Pancreas (tissue), 10 donors: Measurements from ENCODE around the gene LPCAT1. TPM values are rescaled to one million over a fixed set of nuclear protein-coding genes. Genes with fewer than 3 reads are reported as not detected.

Experiments used
- ATAC-seq, 4 donors: fragments of 200-7000 bp; cut with Tn5 transposase; one replicate each; pipeline versions ENCODE4 v1.8.0 to v1.9.1; 2020; ENCODE audit warnings: mild to moderate bottlenecking in 4 of 4, moderate library complexity in 4 of 4
- DNase-seq, 6 donors: peaks; one replicate each; pipeline ENCODE4 v3.0.0-alpha.2; 2020
- FAIRE-seq: peaks from 2 replicates; lab custom pipeline; 2012; peaks lifted over from hg19 to GRCh38; lab: Jason Lieb, UNC
- H3K27ac ChIP-seq, 4 donors: fragments of 200-600 bp; sonication (generic); 1 replicate in 3 of 4; 2 replicates in 1 of 4; pipeline versions ENCODE4 v1.5.0 to v1.8.0; 2020
- H3K27me3 ChIP-seq, 4 donors: fragments of 200-600 bp; one replicate each; pipeline ENCODE4 v1.8.0; 2021
- H3K36me3 ChIP-seq, 3 donors: fragments of 200-600 bp; sonication (generic) in 1 of 3; one replicate each; pipeline versions ENCODE4 v1.5.0 to v1.8.0; 2020 to 2021
- H3K4me1 ChIP-seq, 3 donors: fragments of 200-600 bp; one replicate each; pipeline ENCODE4 v1.8.0; 2021
- H3K4me3 ChIP-seq, 4 donors: fragments of 200-600 bp; sonication (generic) in 2 of 4; one replicate each; pipeline versions ENCODE4 v1.5.0 to v1.8.0; 2020 to 2021
- H3K9me3 ChIP-seq, 4 donors: fragments of 200-600 bp; one replicate each; pipeline ENCODE4 v1.8.0; 2021
- CTCF ChIP-seq, 4 donors: fragments of 200-600 bp; sonication (generic) in 3 of 4; IDR thresholded peaks; one replicate each; pipeline versions ENCODE4 v1.5.0 to v1.8.0; 2021; ENCODE audit warnings: antibody characterized with exemption in 4 of 4
- WGBS, 2 donors: extraction: QIAGEN DNeasy Blood & Tissue Kit; methylation state at CpG; one replicate each; pipeline ENCODE4 v1.1.7; 2013; 5-methylcytosine and 5-hydroxymethylcytosine counted together
- intact Hi-C, 3 donors: fragments of 100-400 bp; cut with DNase I; formaldehyde crosslinking; loops; one replicate each; pipeline versions ENCODE4 v1.11.1 to v1.14.2; 2022
- polyA plus RNA-seq, 2 donors: library from polyadenylated mRNA; stranded (reverse); fragments of 200-250 nt; gene quantifications; one replicate each; pipeline ENCODE4 v1.2.3, GENCODE V29; 2013
- total RNA-seq, 6 donors: library from RNA; stranded (reverse); fragmentation: NEBNext Ultra II Directional in 4 of 6; extraction: Animal tissue kit (Norgen Biotek cat#: 25700) in 4 of 6; gene quantifications; one replicate each; pipeline versions ENCODE4 v1.2.1 to v1.2.4, GENCODE V29; 2021 to 2023
- donor health status: healthy with polysubstance abuse.
- donor health status: DM: no; HTN: no; CAD: no; lungs with moderate emphysema.
- donor health status: DM: no; HTN: no; CAD: no.
- donor health status: control.
- donor health status: control.
- donor health status: Bipolar disorder and iron deficiency.
- donor health status: DM: yes; HTN: yes; CAD: no.
- donor health status: DM: no; HTN: no; CAD: no.
- donor health status: DM: no; HTN: no; CAD: no.
- donor health status: DM: yes; HTN: yes; CAD: no.

LPCAT1 gene
- total and polyA plus RNA-seq, 8 donors: 6.5 to 26.1 (median 13.8) TPM

DNA sequence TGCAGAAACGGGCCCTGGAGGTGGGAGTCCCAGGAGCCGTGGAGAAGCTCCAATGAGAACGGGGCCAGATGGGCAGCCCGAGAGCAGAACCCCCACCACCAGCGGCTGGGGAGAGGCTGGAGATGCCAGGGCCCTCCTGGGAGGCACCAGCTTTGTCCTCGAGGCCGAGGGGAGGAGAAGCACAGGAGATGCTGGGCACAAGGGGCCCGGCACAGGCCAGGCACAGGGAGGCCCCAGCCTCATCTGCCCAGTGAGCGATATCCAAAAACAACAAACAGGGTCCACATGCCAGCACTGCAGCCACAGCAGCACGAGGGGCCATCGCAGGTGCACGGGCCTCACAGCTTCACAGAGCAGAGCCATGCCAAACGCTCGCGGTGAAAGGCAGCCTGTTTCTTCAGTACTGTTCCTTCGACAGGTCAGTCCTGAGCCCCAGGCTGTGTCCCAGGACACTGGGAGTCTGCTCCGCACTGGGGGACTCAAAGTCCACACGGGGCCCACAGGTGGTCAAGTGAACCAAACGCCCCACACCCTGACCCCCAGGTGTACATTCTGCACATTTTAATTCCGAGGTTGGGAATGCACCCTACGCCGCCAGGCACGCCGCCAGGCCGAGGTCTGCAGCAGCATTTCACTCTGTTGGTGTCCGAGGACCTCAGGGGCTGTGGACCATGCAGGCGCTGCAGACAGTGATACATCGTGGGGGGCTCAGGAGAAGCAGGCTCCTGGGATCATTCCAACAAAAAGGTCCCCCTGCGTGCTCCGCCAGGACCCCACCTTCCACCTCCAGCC lies 9.5 kb downstream of the LPCAT1 start:
- no peak overlapping the region for H3K27ac ChIP-seq
- H3K4me3 ChIP-seq: no peak overlapping the region
- FAIRE-seq: no peak
- no peak for ATAC-seq
- H3K27me3 ChIP-seq: no peaks in the 10 kb centered on the region
- intact Hi-C loops: no loop called here
- WGBS, 2 donors: 82 to 83% methylated on average over 29 to 30 of the region's 30 CpGs
- H3K9me3 ChIP-seq: no peaks in the 10 kb centered on the region
- no peaks in the 10 kb centered on the region for H3K4me1 ChIP-seq
- H3K36me3 ChIP-seq: no peaks in the 10 kb centered on the region
- no peak for TF ChIP-seq CTCF (IDR thresholded peaks at IDR 0.05)
- DNase-seq: peak in 3 of 6 donors; percentile 14 to 52 (median 50)

DNA sequence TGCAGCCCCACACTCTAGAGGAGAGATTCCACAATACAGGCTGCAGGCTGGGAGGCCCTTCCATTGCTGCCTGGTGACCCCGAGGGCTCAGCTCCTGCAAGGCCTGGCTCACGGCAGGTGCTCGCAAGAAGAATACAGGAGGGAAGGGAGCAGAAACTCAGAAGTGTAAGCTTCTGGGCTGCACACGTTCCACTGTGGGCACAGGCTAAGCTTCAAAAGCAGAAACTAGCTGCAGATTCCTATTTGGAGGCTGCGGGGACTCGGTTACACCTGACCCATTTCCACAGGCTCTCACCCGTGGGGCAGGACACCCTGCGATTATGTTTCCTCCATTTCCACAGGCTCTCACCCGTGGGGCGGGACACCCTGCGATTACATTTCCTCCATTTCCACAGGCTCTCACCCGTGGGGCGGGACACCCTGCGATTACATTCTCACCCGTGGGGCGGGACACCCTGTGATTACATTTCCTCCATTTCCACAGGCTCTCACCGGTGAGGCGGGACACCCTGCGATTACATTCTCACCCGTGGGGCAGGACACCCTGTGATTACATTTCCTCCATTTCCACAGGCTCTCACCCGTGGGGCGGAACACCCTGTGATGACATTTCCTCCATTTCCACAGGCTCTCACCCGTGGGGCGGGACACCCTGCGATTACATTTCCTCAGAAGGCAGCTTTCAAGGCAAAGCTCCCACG lies 10.3 kb downstream of the LPCAT1 start:
- Histone ChIP-seq H3K27me3 (no peaks in the 10 kb centered on the region), H3K9me3 (no peaks in the 10 kb centered on the region), H3K27ac (no peak overlapping the region), H3K4me3 (no peak overlapping the region), H3K36me3 (no peaks in the 10 kb centered on the region), H3K4me1 (no peaks in the 10 kb centered on the region)
- DNase-seq (peak in 1 of 6 donors; percentile 13), ATAC-seq (no peak), FAIRE-seq (no peak)
- intact Hi-C loops: no loop called here
- 81 to 86% methylated on average over 26 of the region's 26 CpGs for WGBS, 2 donors
- no peak for TF ChIP-seq CTCF (IDR thresholded peaks at IDR 0.05)

DNA sequence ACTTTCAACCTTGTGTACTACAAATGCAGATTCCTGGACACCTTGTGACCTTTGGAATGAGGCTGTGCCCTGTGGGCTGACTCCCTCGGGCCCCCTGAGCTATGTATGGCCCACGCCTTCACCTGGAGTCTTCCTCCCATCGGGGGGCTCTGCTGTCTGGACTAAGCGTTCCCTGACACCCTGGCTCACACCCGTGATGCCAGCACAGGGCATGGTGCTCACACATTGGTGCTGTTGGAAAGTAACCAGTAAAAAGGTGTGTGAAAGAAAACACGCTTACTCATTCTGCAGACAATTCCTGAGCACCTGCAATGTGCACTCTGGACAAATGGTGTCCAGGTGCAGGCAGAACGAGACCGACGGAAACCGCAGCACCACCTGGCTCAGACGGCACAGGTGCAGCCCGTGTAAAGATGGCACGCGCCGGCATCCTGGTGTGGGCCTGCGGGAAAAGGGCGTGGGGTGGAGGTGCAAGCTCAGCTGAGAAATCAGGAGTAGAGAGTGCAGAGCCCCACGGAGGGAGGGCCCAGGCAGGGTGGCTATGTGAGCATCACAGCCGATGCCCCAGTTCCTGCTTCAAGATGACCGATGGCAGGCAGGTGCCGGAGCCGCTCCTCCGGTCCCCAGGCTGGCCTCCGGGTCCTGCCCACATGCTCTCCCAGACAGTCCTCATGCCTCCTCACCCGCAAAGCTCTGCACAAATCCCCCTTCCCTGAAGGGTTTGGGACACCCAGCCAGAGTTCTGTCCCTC lies 11.0 kb downstream of the LPCAT1 start:
- no peak for FAIRE-seq
- no peak for ATAC-seq
- H3K36me3 ChIP-seq: no peaks in the 10 kb centered on the region
- H3K27ac ChIP-seq: no peak overlapping the region
- 92 to 94% methylated on average over 25 of the region's 25 CpGs for WGBS, 2 donors
- intact Hi-C loops: no loop called here
- H3K9me3 ChIP-seq: no peaks in the 10 kb centered on the region
- H3K4me1 ChIP-seq: no peaks in the 10 kb centered on the region
- no peaks in the 10 kb centered on the region for H3K27me3 ChIP-seq
- no peak for TF ChIP-seq CTCF (IDR thresholded peaks at IDR 0.05)
- H3K4me3 ChIP-seq: no peak overlapping the region
- DNase-seq: peak in 4 of 6 donors; percentile 2 to 50 (median 32)

DNA sequence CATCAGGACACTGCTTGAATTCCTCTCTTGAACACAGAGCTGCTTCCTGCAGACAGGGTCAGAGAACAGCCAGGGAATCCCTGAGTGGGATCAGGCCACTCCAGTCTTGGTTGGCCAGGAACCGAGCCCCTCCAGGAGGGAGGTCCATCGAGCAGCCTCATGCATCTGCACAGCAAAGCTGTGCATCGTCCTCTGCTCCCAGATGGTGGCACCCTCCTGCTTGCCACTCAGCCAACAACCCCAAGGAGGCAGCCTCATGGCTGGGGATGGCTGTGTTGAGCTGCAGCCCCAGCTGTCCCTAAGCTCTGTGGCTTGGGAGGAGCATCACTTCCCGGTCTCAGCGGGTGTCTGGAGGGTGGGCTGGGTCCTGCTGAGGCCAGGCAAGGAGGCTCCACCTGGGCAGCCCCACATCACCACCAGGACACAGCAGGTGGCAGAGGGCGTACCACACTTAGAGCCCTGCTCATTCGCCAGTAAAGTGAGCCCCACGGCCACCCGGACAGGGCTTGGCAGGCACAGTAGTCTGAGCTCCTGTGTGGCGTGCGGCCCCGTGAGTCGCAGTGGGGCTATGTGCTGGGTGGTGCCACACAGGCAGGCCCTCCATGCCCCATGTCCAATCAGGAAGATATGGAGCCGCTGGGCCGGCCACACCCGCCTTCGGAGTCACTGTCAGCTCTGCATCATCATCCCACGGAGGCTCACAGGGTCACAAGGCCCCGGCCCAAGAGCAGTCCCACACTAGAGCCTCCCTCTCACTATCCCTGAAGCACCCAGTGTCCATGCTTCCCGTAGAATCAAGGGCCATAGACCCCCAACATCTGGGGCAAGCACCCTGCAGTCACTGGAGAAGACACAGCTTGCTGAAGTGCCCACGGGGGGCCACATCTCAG lies 11.9 kb downstream of the LPCAT1 start:
- FAIRE-seq (no peak), DNase-seq (peak in 5 of 6 donors; percentile 5 to 63 (median 11))
- 88 to 91% methylated on average over 21 of the region's 21 CpGs for WGBS, 2 donors

More for the DNA sequence above, 11.9 kb downstream of the LPCAT1 start:
- H3K4me1 ChIP-seq: no peaks in the 10 kb centered on the region
- H3K36me3 ChIP-seq: no peaks in the 10 kb centered on the region
- H3K27ac ChIP-seq: no peak overlapping the region
- H3K27me3 ChIP-seq: no peaks in the 10 kb centered on the region
- ATAC-seq: peak in 1 of 4 donors; percentile 26
- intact Hi-C loops: no loop called here
- H3K9me3 ChIP-seq: no peaks in the 10 kb centered on the region
- no peak for TF ChIP-seq CTCF (IDR thresholded peaks at IDR 0.05)
- H3K4me3 ChIP-seq: no peak overlapping the region
